Activated T-cell treated with anti-CD3 and anti-CD28 coated beads, Interleukin-2, amount 50 U/mL, for 4 hours (primary cell): ENCODE data around the gene WWOX. TPM values are rescaled to one million over a fixed set of nuclear protein-coding genes. Genes with fewer than 3 reads are reported as not detected.
"Not testable (repeated sequence)": the region's sequence is repeated elsewhere in the genome, so short reads cannot be mapped to it uniquely, and the experiment has no call there.

Source experiments
- ATAC-seq, 2 donors: fragments of 200-7000 bp; cut with Tn5 transposase; one replicate each; pipeline ENCODE4 v1.10.0; 2021
- DNase-seq: peaks from one replicate; pipeline ENCODE4 v3.0.0-alpha.2; 2020
- H3K27me3 Mint-ChIP-seq: one replicate; pipeline ENCODE4 v1.8.0; 2021; ENCODE audit warnings: low read depth, mixed read lengths
- H3K36me3 Mint-ChIP-seq: one replicate; pipeline ENCODE4 v1.8.0; 2022; ENCODE audit warnings: mixed read lengths; ENCODE audit not compliant: insufficient read depth
- H3K4me1 Mint-ChIP-seq: one replicate; pipeline ENCODE4 v1.8.0; 2021; ENCODE audit warnings: low read depth, mixed read lengths
- H3K4me3 Mint-ChIP-seq: one replicate; pipeline ENCODE4 v1.8.0; 2021; ENCODE audit warnings: mild to moderate bottlenecking, moderate library complexity, mixed read lengths
- H3K9me3 Mint-ChIP-seq: one replicate; pipeline ENCODE4 v1.8.0; 2021; ENCODE audit warnings: mixed read lengths
- total RNA-seq, 3 donors: library from RNA; stranded (reverse); gene quantifications; one replicate each; pipeline ENCODE4 v1.2.1, GENCODE V29; 2021

Gene WWOX
- total RNA-seq, 3 donors from 2014 or later, result 13.9 to 19.1 (median 18.9) TPM

- Mint-ChIP-seq H3K9me3 (no peaks in the 10 kb centered on the region), H3K4me1 (no peaks in the 10 kb centered on the region), H3K4me3 (no peak overlapping the region), H3K27me3 (no peaks in the 10 kb centered on the region), H3K36me3 (no peaks in the 10 kb centered on the region)
- ATAC-seq, result no peak
- no peak for DNase-seq
These were observed 580.1 kb downstream of the WWOX start for GRCh38 chr16:78679546-78679945.

GRCh38 chr16:78681743-78682142 is 582.3 kb downstream of the WWOX start:
- Mint-ChIP-seq H3K4me3 (no peak overlapping the region), H3K9me3 (no peaks in the 10 kb centered on the region), H3K27me3 (no peaks in the 10 kb centered on the region), H3K36me3 (no peaks in the 10 kb centered on the region), H3K4me1 (no peaks in the 10 kb centered on the region)
- ATAC-seq, result no peak
- DNase-seq, result no peak

- Mint-ChIP-seq H3K36me3 (no peaks in the 10 kb centered on the region), H3K4me3 (no peak overlapping the region), H3K9me3 (no peaks in the 10 kb centered on the region), H3K4me1 (no peaks in the 10 kb centered on the region), H3K27me3 (no peaks in the 10 kb centered on the region)
- no peak for DNase-seq
- no peak for ATAC-seq
These were observed 584.7 kb downstream of the WWOX start for GRCh38 chr16:78684030-78684611.

- DNase-seq, result no peak
- no peak overlapping the region for H3K4me3 Mint-ChIP-seq
- H3K4me1 Mint-ChIP-seq, result no peaks in the 10 kb centered on the region
- H3K36me3 Mint-ChIP-seq, result no peaks in the 10 kb centered on the region
- no peak for ATAC-seq
- H3K27me3 Mint-ChIP-seq, result no peaks in the 10 kb centered on the region
- no peaks in the 10 kb centered on the region for H3K9me3 Mint-ChIP-seq
These were observed 585.4 kb downstream of the WWOX start for GRCh38 chr16:78684655-78685375.

- H3K4me3 Mint-ChIP-seq, result no peak overlapping the region
- no peaks in the 10 kb centered on the region for H3K9me3 Mint-ChIP-seq
- no peaks in the 10 kb centered on the region for H3K27me3 Mint-ChIP-seq
- no peak for ATAC-seq
- H3K4me1 Mint-ChIP-seq, result no peaks in the 10 kb centered on the region
- no peaks in the 10 kb centered on the region for H3K36me3 Mint-ChIP-seq
- no peak for DNase-seq
These were observed 587.1 kb downstream of the WWOX start for GRCh38 chr16:78686601-78687000.

GRCh38 chr16:78689028-78689427 is 589.6 kb downstream of the WWOX start:
- Mint-ChIP-seq H3K4me1 (no peaks in the 10 kb centered on the region), H3K9me3 (no peaks in the 10 kb centered on the region), H3K36me3 (no peaks in the 10 kb centered on the region), H3K27me3 (no peaks in the 10 kb centered on the region), H3K4me3 (no peak overlapping the region)
- DNase-seq (no peak), ATAC-seq (no peak)

- DNase-seq (no peak), ATAC-seq (no peak)
- Mint-ChIP-seq H3K4me1 (no peaks in the 10 kb centered on the region), H3K36me3 (no peaks in the 10 kb centered on the region), H3K9me3 (no peaks in the 10 kb centered on the region), H3K27me3 (no peaks in the 10 kb centered on the region), H3K4me3 (no peak overlapping the region)
These were observed 590.1 kb downstream of the WWOX start for GRCh38 chr16:78689536-78689935.

GRCh38 chr16:78690510-78690909 is 591.1 kb downstream of the WWOX start:
- H3K4me1 Mint-ChIP-seq, result no peaks in the 10 kb centered on the region
- H3K9me3 Mint-ChIP-seq, result no peaks in the 10 kb centered on the region
- no peak for ATAC-seq
- no peaks in the 10 kb centered on the region for H3K36me3 Mint-ChIP-seq
- H3K4me3 Mint-ChIP-seq, result no peak overlapping the region
- H3K27me3 Mint-ChIP-seq, result no peaks in the 10 kb centered on the region
- no peak for DNase-seq

GRCh38 chr16:78691746-78692145 is 592.3 kb downstream of the WWOX start:
- not testable (repeated sequence) for H3K9me3 Mint-ChIP-seq, H3K27me3 Mint-ChIP-seq, ATAC-seq

GRCh38 chr16:78693496-78693895 is 594.0 kb downstream of the WWOX start:
- Mint-ChIP-seq H3K9me3 (no peaks in the 10 kb centered on the region), H3K27me3 (no peaks in the 10 kb centered on the region), H3K36me3 (no peaks in the 10 kb centered on the region), H3K4me3 (no peak overlapping the region), H3K4me1 (no peaks in the 10 kb centered on the region)
- DNase-seq, result no peak
- no peak for ATAC-seq

More at GRCh38 chr16:78691746-78692145, 592.3 kb downstream of the WWOX start:
- not testable (repeated sequence) for H3K4me3 Mint-ChIP-seq, H3K4me1 Mint-ChIP-seq, H3K36me3 Mint-ChIP-seq, DNase-seq

GRCh38 chr16:78694414-78694813 is 595.0 kb downstream of the WWOX start:
- no peak for ATAC-seq
- Mint-ChIP-seq H3K4me3 (no peak overlapping the region), H3K27me3 (no peaks in the 10 kb centered on the region), H3K9me3 (no peaks in the 10 kb centered on the region), H3K36me3 (no peaks in the 10 kb centered on the region), H3K4me1 (no peaks in the 10 kb centered on the region)
- DNase-seq, result no peak

GRCh38 chr16:78695391-78695790 is 595.9 kb downstream of the WWOX start:
- no peak for DNase-seq
- no peaks in the 10 kb centered on the region for H3K4me1 Mint-ChIP-seq
- no peak for ATAC-seq
- no peaks in the 10 kb centered on the region for H3K9me3 Mint-ChIP-seq
- H3K4me3 Mint-ChIP-seq, result no peak overlapping the region
- H3K27me3 Mint-ChIP-seq, result no peaks in the 10 kb centered on the region
- no peaks in the 10 kb centered on the region for H3K36me3 Mint-ChIP-seq

GRCh38 chr16:78696797-78697196 is 597.3 kb downstream of the WWOX start:
- H3K36me3 Mint-ChIP-seq, result no peaks in the 10 kb centered on the region
- H3K4me1 Mint-ChIP-seq, result no peaks in the 10 kb centered on the region
- no peak overlapping the region for H3K4me3 Mint-ChIP-seq
- no peaks in the 10 kb centered on the region for H3K27me3 Mint-ChIP-seq
- no peaks in the 10 kb centered on the region for H3K9me3 Mint-ChIP-seq
- DNase-seq (no peak), ATAC-seq (no peak)

GRCh38 chr16:78697426-78697825 is 598.0 kb downstream of the WWOX start:
- no peak for DNase-seq
- no peak for ATAC-seq
- Mint-ChIP-seq H3K4me3 (no peak overlapping the region), H3K27me3 (no peaks in the 10 kb centered on the region), H3K9me3 (no peaks in the 10 kb centered on the region), H3K4me1 (no peaks in the 10 kb centered on the region), H3K36me3 (no peaks in the 10 kb centered on the region)

GRCh38 chr16:78703936-78704335 is 604.5 kb downstream of the WWOX start:
- Mint-ChIP-seq H3K9me3 (peaks cover 3% of the 10 kb centered on the region), H3K4me3 (no peak overlapping the region), H3K27me3 (no peaks in the 10 kb centered on the region), H3K4me1 (peaks cover 6% of the 10 kb centered on the region), H3K36me3 (peaks cover 2% of the 10 kb centered on the region)
- no peak for ATAC-seq
- DNase-seq, result no peak
